Measurements from ENCODE around the gene MYLIP. TPM values are rescaled to one million over a fixed set of nuclear protein-coding genes. Genes with fewer than 3 reads are reported as not detected.

MYLIP gene
- total and polyA plus RNA-seq, 2 experiments from 2014 or later = 26.7 to 33.8 TPM

- no peak overlapping the region for H3K27ac ChIP-seq (ENCODE audit: low read depth)
- H3K79me2 ChIP-seq (replicated peaks; ENCODE audit: insufficient read depth) = peaks cover 100% of the 10 kb centered on the region
- Mint-ChIP-seq H3K27me3 (ENCODE audit: insufficient read depth, low read depth, poor library complexity) (peaks cover 2% of the 10 kb centered on the region), H3K4me1 (peaks cover 68% of the 10 kb centered on the region), H3K4me3 (peak overlapping the region; percentile 5; the same call in 1 of the 3 replicates), H3K9me3 (no peaks in the 10 kb centered on the region), H3K36me3 (ENCODE audit: low read depth) (peaks cover 52% of the 10 kb centered on the region), H3K27ac (no peak overlapping the region)
- H3K4me2 ChIP-seq = peak overlapping the region; percentile 9; the same call in 1 of the 2 replicates
- H4K20me1 ChIP-seq (replicated peaks; ENCODE audit: insufficient read depth) = peaks cover 50% of the 10 kb centered on the region
- H2AFZ ChIP-seq = no peak overlapping the region
- H3K9me2 ChIP-seq (ENCODE audit: insufficient read depth) = no peaks in the 10 kb centered on the region
- no peaks in the 10 kb centered on the region for H3K27me3 ChIP-seq (ENCODE audit: insufficient read depth)
- TF ChIP-seq CTCF (conservative IDR thresholded peaks at IDR 0.05; ENCODE audit: low read depth in 2 of 2) = no peak
- TF ChIP-seq ZNF114 (CRISPR knock-in tag; IDR thresholded peaks at IDR 0.05) = no peak
- no peak for TF ChIP-seq POLR2AphosphoS5 (IDR thresholded peaks at IDR 0.05; ENCODE audit: low read depth)
- no peak for TF ChIP-seq STAT1 (IDR thresholded peaks at IDR 0.05; ENCODE audit: unreplicated experiment)
- no peak for TF ChIP-seq EZH2phosphoT487 (IDR thresholded peaks at IDR 0.05; ENCODE audit: unreplicated experiment)
- no peak for TF ChIP-seq EZH2 (IDR thresholded peaks at IDR 0.05; ENCODE audit: low read depth, unreplicated experiment)
- TF ChIP-seq ETS1 (IDR thresholded peaks at IDR 0.05) = no peak
- TF ChIP-seq REST (IDR thresholded peaks at IDR 0.05; ENCODE audit: unreplicated experiment) = no peak
- TF ChIP-seq CREB1 (CRISPR knock-in tag; IDR thresholded peaks at IDR 0.05; ENCODE audit: low read depth) = no peak
- no peak for TF ChIP-seq JUNB (IDR thresholded peaks at IDR 0.05; ENCODE audit: unreplicated experiment)
- TF ChIP-seq ZNF331 (CRISPR knock-in tag; IDR thresholded peaks at IDR 0.05; ENCODE audit: low read depth) = no peak
- no peak for DNase-seq (ENCODE audit: low spot score)
- no peak overlapping the region for H3K4me3 ChIP-seq
- no peaks in the 10 kb centered on the region for H3F3A ChIP-seq (replicated peaks; ENCODE audit: low read depth)
- ATAC-seq = no peak
- H3K4me1 ChIP-seq (ENCODE audit: insufficient read depth) = peaks cover 48% of the 10 kb centered on the region
- peaks cover 4% of the 10 kb centered on the region; the same call in 1 of the 2 replicates for H3K36me3 ChIP-seq (ENCODE audit: insufficient read depth)
These were observed 5.5 kb downstream of the MYLIP start for GRCh38 chr6:16134430-16134829.
